ENCODE data around the gene SPTBN1. TPM values are rescaled to one million over a fixed set of nuclear protein-coding genes. Genes with fewer than 3 reads are reported as not detected.

SPTBN1 gene
- total and polyA plus RNA-seq, 2 experiments from 2014 or later = 58.1 to 204 TPM

DNA sequence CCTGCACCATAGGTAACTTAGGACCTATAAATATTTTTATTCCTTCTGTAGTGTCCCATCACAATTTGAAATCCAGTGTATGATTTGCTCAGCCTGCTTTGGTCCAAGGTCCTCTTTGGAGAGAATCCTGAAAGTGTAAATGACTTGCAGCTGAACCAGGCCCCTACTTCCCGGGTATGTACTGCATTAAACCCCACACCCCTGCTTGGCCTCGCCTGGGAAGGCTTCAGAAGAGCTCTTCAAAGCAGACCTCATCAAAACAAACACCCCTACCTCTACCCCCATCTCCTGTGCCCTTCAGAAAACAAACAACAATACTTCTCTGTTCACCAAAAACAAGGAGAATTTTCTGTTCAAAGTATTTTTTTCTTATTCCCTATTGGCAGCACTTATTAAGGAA, 9.5 kb upstream of the SPTBN1 start:
- no peaks in the 10 kb centered on the region for H3K9me2 ChIP-seq (ENCODE audit: insufficient read depth)
- no peaks in the 10 kb centered on the region for H3F3A ChIP-seq (replicated peaks; ENCODE audit: low read depth)
- H2AFZ ChIP-seq = peak overlapping the region; percentile 38; the same call in 1 of the 2 replicates
- H3K27ac Mint-ChIP-seq = peak overlapping the region; percentile 1; the same call in 1 of the 2 replicates
- no peaks in the 10 kb centered on the region for H3K36me3 Mint-ChIP-seq (ENCODE audit: low read depth)
- H3K4me3 Mint-ChIP-seq = no peak overlapping the region
- TF ChIP-seq, protein P1, sequence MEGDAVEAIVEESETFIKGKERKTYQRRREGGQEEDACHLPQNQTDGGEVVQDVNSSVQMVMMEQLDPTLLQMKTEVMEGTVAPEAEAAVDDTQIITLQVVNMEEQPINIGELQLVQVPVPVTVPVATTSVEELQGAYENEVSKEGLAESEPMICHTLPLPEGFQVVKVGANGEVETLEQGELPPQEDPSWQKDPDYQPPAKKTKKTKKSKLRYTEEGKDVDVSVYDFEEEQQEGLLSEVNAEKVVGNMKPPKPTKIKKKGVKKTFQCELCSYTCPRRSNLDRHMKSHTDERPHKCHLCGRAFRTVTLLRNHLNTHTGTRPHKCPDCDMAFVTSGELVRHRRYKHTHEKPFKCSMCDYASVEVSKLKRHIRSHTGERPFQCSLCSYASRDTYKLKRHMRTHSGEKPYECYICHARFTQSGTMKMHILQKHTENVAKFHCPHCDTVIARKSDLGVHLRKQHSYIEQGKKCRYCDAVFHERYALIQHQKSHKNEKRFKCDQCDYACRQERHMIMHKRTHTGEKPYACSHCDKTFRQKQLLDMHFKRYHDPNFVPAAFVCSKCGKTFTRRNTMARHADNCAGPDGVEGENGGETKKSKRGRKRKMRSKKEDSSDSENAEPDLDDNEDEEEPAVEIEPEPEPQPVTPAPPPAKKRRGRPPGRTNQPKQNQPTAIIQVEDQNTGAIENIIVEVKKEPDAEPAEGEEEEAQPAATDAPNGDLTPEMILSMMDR (conservative IDR thresholded peaks at IDR 0.05; ENCODE audit: low read depth in 2 of 2) = no peak
- TF ChIP-seq, protein P2, sequence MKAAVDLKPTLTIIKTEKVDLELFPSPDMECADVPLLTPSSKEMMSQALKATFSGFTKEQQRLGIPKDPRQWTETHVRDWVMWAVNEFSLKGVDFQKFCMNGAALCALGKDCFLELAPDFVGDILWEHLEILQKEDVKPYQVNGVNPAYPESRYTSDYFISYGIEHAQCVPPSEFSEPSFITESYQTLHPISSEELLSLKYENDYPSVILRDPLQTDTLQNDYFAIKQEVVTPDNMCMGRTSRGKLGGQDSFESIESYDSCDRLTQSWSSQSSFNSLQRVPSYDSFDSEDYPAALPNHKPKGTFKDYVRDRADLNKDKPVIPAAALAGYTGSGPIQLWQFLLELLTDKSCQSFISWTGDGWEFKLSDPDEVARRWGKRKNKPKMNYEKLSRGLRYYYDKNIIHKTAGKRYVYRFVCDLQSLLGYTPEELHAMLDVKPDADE (IDR thresholded peaks at IDR 0.05) = no peak
- TF ChIP-seq ZNF331 (CRISPR knock-in tag; IDR thresholded peaks at IDR 0.05; ENCODE audit: low read depth) = no peak
- TF ChIP-seq, protein P3, sequence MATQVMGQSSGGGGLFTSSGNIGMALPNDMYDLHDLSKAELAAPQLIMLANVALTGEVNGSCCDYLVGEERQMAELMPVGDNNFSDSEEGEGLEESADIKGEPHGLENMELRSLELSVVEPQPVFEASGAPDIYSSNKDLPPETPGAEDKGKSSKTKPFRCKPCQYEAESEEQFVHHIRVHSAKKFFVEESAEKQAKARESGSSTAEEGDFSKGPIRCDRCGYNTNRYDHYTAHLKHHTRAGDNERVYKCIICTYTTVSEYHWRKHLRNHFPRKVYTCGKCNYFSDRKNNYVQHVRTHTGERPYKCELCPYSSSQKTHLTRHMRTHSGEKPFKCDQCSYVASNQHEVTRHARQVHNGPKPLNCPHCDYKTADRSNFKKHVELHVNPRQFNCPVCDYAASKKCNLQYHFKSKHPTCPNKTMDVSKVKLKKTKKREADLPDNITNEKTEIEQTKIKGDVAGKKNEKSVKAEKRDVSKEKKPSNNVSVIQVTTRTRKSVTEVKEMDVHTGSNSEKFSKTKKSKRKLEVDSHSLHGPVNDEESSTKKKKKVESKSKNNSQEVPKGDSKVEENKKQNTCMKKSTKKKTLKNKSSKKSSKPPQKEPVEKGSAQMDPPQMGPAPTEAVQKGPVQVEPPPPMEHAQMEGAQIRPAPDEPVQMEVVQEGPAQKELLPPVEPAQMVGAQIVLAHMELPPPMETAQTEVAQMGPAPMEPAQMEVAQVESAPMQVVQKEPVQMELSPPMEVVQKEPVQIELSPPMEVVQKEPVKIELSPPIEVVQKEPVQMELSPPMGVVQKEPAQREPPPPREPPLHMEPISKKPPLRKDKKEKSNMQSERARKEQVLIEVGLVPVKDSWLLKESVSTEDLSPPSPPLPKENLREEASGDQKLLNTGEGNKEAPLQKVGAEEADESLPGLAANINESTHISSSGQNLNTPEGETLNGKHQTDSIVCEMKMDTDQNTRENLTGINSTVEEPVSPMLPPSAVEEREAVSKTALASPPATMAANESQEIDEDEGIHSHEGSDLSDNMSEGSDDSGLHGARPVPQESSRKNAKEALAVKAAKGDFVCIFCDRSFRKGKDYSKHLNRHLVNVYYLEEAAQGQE (IDR thresholded peaks at IDR 0.05; ENCODE audit: unreplicated experiment) = no peak
- no peak for TF ChIP-seq EZH2phosphoT487 (IDR thresholded peaks at IDR 0.05; ENCODE audit: unreplicated experiment)
- TF ChIP-seq, protein P4, sequence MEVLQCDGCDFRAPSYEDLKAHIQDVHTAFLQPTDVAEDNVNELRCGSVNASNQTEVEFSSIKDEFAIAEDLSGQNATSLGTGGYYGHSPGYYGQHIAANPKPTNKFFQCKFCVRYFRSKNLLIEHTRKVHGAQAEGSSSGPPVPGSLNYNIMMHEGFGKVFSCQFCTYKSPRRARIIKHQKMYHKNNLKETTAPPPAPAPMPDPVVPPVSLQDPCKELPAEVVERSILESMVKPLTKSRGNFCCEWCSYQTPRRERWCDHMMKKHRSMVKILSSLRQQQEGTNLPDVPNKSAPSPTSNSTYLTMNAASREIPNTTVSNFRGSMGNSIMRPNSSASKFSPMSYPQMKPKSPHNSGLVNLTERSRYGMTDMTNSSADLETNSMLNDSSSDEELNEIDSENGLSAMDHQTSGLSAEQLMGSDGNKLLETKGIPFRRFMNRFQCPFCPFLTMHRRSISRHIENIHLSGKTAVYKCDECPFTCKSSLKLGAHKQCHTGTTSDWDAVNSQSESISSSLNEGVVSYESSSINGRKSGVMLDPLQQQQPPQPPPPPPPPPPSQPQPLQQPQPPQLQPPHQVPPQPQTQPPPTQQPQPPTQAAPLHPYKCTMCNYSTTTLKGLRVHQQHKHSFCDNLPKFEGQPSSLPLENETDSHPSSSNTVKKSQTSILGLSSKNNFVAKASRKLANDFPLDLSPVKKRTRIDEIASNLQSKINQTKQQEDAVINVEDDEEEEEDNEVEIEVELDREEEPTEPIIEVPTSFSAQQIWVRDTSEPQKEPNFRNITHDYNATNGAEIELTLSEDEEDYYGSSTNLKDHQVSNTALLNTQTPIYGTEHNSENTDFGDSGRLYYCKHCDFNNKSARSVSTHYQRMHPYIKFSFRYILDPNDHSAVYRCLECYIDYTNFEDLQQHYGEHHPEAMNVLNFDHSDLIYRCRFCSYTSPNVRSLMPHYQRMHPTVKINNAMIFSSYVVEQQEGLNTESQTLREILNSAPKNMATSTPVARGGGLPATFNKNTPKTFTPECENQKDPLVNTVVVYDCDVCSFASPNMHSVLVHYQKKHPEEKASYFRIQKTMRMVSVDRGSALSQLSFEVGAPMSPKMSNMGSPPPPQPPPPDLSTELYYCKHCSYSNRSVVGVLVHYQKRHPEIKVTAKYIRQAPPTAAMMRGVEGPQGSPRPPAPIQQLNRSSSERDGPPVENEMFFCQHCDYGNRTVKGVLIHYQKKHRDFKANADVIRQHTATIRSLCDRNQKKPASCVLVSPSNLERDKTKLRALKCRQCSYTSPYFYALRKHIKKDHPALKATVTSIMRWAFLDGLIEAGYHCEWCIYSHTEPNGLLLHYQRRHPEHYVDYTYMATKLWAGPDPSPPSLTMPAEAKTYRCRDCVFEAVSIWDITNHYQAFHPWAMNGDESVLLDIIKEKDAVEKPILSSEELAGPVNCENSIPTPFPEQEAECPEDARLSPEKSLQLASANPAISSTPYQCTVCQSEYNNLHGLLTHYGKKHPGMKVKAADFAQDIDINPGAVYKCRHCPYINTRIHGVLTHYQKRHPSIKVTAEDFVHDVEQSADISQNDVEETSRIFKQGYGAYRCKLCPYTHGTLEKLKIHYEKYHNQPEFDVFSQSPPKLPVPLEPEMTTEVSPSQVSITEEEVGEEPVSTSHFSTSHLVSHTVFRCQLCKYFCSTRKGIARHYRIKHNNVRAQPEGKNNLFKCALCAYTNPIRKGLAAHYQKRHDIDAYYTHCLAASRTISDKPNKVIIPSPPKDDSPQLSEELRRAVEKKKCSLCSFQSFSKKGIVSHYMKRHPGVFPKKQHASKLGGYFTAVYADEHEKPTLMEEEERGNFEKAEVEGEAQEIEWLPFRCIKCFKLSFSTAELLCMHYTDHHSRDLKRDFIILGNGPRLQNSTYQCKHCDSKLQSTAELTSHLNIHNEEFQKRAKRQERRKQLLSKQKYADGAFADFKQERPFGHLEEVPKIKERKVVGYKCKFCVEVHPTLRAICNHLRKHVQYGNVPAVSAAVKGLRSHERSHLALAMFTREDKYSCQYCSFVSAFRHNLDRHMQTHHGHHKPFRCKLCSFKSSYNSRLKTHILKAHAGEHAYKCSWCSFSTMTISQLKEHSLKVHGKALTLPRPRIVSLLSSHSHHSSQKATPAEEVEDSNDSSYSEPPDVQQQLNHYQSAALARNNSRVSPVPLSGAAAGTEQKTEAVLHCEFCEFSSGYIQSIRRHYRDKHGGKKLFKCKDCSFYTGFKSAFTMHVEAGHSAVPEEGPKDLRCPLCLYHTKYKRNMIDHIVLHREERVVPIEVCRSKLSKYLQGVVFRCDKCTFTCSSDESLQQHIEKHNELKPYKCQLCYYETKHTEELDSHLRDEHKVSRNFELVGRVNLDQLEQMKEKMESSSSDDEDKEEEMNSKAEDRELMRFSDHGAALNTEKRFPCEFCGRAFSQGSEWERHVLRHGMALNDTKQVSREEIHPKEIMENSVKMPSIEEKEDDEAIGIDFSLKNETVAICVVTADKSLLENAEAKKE (CRISPR knock-in tag; IDR thresholded peaks at IDR 0.05) = no peak
- no peak for TF ChIP-seq STAT1 (IDR thresholded peaks at IDR 0.05; ENCODE audit: unreplicated experiment)
- TF ChIP-seq ZNF114 (CRISPR knock-in tag; IDR thresholded peaks at IDR 0.05) = no peak
- TF ChIP-seq EZH2 (IDR thresholded peaks at IDR 0.05; ENCODE audit: low read depth, unreplicated experiment) = no peak
- TF ChIP-seq CREB1 (CRISPR knock-in tag; IDR thresholded peaks at IDR 0.05; ENCODE audit: low read depth) = no peak
- no peak for TF ChIP-seq JUNB (IDR thresholded peaks at IDR 0.05; ENCODE audit: unreplicated experiment)
- TF ChIP-seq NANOG (IDR thresholded peaks at IDR 0.05; ENCODE audit: borderline replicate concordance) = no peak
- no peak for TF ChIP-seq POLR2AphosphoS5 (IDR thresholded peaks at IDR 0.05; ENCODE audit: low read depth)
- no peaks in the 10 kb centered on the region for H3K36me3 ChIP-seq (ENCODE audit: insufficient read depth)
- ATAC-seq (no peak), DNase-seq (ENCODE audit: low spot score) (no peak)
- no peaks in the 10 kb centered on the region for H3K27me3 ChIP-seq (ENCODE audit: insufficient read depth)
- no peaks in the 10 kb centered on the region for H3K9me3 Mint-ChIP-seq
- no peak overlapping the region for H3K27ac ChIP-seq (ENCODE audit: low read depth)
- no peaks in the 10 kb centered on the region for H3K27me3 Mint-ChIP-seq (ENCODE audit: insufficient read depth, low read depth, poor library complexity)
- H3K4me1 Mint-ChIP-seq = peaks cover 4% of the 10 kb centered on the region; the same call in 1 of the 3 replicates
- H4K20me1 ChIP-seq (replicated peaks; ENCODE audit: insufficient read depth) = no peaks in the 10 kb centered on the region
- H3K79me2 ChIP-seq (replicated peaks; ENCODE audit: insufficient read depth) = no peaks in the 10 kb centered on the region
- 0 out of 2 replicates have a peak, but pooled peaks cover 4% of the 10 kb centered on the region for H3K4me1 ChIP-seq (ENCODE audit: insufficient read depth)
- no peak overlapping the region for H3K4me2 ChIP-seq
- no peak overlapping the region for H3K4me3 ChIP-seq

Measured in GM23338 (cell line).